Measurements from ENCODE around the gene WNK2. TPM values are rescaled to one million over a fixed set of nuclear protein-coding genes. Genes with fewer than 3 reads are reported as not detected.

The WNK2 gene
- total and polyA plus RNA-seq, 4 donors = 0.13 to 3.7 (median 2.9) TPM

- no peaks in the 10 kb centered on the region for H3K27me3 ChIP-seq (ENCODE audit: control insufficient read depth in 1 of 2, insufficient read depth in 2 of 2, low read length in 1 of 2)
- ATAC-seq (ENCODE audit: low FRiP score) = no peak
- no peak overlapping the region for H3K27ac ChIP-seq (ENCODE audit: low read depth in 1 of 2, low read length in 2 of 2)
- no peaks in the 10 kb centered on the region for H3K36me3 ChIP-seq (ENCODE audit: control insufficient read depth in 1 of 2, insufficient read depth in 2 of 2, low read length in 1 of 2)
- intact Hi-C loops (cut with DNase I) = no loop called here
- no peaks in the 10 kb centered on the region for H3K4me1 ChIP-seq (ENCODE audit: control insufficient read depth in 1 of 2, insufficient read depth in 2 of 2, low read length in 2 of 2)
- no peaks in the 10 kb centered on the region for H3K9me3 ChIP-seq (ENCODE audit: control insufficient read depth, low read length)
- no peak overlapping the region for H3K4me3 ChIP-seq (ENCODE audit: low read length in 2 of 2)
- 94 to 97% methylated on average over 19 to 20 of the region's 20 CpGs for WGBS, 2 donors
- DNase-seq = peak in 1 of 2 donors; percentile 63
Measured at GRCh38 chr9:93259490-93260262, 75.7 kb downstream of the WNK2 start.

DNA sequence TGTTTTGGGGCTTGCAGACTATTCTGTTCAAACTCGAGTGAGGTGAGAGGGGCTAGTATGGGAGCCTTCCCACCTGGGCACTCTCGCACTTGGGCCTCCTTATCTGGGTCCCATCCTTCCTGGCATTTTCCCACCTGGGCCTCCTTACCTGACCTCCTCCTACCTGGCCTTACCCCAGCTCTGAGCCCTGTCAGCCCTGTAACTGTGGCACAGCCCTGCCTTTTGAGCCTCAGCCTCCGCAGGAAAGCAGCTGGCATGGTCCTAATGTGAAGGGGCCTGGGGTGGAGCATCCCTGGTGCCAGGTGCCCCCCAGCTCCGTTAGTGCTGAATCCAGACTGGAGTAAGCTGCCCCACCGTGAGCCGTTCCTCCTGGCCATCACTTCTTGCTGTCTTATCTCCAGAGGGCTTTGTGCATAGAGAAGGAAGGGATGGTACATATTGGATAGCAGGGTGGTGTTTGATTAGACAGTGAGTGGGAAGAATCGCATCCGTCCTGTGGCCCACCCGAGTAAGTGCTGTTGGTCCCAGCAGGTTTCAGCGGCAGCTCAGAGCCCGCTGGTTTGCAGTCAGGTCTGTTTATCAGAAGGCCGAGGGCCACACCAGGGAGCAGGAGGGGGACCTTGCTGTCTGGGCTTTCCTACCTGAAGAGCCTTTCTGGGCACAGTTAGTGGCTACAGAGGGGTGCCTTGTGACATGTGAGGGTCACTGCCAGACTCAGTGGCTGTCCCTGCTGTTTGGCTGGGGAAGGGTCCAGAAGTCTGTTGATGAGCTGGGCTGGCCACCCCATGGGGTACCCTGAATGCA is 76.5 kb downstream of the WNK2 start:
- ATAC-seq (ENCODE audit: low FRiP score) = no peak
- H3K27me3 ChIP-seq (ENCODE audit: control insufficient read depth in 1 of 2, insufficient read depth in 2 of 2, low read length in 1 of 2) = no peaks in the 10 kb centered on the region

GRCh38 chr9:93261281-93261680 is 77.3 kb downstream of the WNK2 start:
- intact Hi-C loops (cut with DNase I) = no loop called here
- Histone ChIP-seq H3K4me1 (ENCODE audit: control insufficient read depth in 1 of 2, insufficient read depth in 2 of 2, low read length in 2 of 2) (no peaks in the 10 kb centered on the region), H3K36me3 (ENCODE audit: control insufficient read depth in 1 of 2, insufficient read depth in 2 of 2, low read length in 1 of 2) (no peaks in the 10 kb centered on the region), H3K9me3 (ENCODE audit: control insufficient read depth, low read length) (no peaks in the 10 kb centered on the region), H3K27me3 (ENCODE audit: control insufficient read depth in 1 of 2, insufficient read depth in 2 of 2, low read length in 1 of 2) (no peaks in the 10 kb centered on the region), H3K4me3 (ENCODE audit: low read length in 2 of 2) (no peak overlapping the region), H3K27ac (ENCODE audit: low read depth in 1 of 2, low read length in 2 of 2) (no peak overlapping the region)
- 94% methylated on average over 10 of the region's 10 CpGs for WGBS, 2 donors
- ATAC-seq (ENCODE audit: low FRiP score) (no peak), DNase-seq (peak in 1 of 2 donors; percentile 40)

More for the DNA sequence above, 76.5 kb downstream of the WNK2 start:
- Histone ChIP-seq H3K4me1 (ENCODE audit: control insufficient read depth in 1 of 2, insufficient read depth in 2 of 2, low read length in 2 of 2) (no peaks in the 10 kb centered on the region), H3K27ac (ENCODE audit: low read depth in 1 of 2, low read length in 2 of 2) (no peak overlapping the region), H3K9me3 (ENCODE audit: control insufficient read depth, low read length) (no peaks in the 10 kb centered on the region), H3K4me3 (ENCODE audit: low read length in 2 of 2) (no peak overlapping the region), H3K36me3 (ENCODE audit: control insufficient read depth in 1 of 2, insufficient read depth in 2 of 2, low read length in 1 of 2) (no peaks in the 10 kb centered on the region)
- peak in 1 of 2 donors; percentile 67 for DNase-seq
- 92 to 94% methylated on average over 12 of the region's 12 CpGs for WGBS, 2 donors
- intact Hi-C loops (cut with DNase I) = no loop called here

GRCh38 chr9:93261735-93262523 is 78.0 kb downstream of the WNK2 start:
- intact Hi-C loops (cut with DNase I) = no loop called here
- 91 to 92% methylated on average over 26 of the region's 26 CpGs for WGBS, 2 donors

DNA sequence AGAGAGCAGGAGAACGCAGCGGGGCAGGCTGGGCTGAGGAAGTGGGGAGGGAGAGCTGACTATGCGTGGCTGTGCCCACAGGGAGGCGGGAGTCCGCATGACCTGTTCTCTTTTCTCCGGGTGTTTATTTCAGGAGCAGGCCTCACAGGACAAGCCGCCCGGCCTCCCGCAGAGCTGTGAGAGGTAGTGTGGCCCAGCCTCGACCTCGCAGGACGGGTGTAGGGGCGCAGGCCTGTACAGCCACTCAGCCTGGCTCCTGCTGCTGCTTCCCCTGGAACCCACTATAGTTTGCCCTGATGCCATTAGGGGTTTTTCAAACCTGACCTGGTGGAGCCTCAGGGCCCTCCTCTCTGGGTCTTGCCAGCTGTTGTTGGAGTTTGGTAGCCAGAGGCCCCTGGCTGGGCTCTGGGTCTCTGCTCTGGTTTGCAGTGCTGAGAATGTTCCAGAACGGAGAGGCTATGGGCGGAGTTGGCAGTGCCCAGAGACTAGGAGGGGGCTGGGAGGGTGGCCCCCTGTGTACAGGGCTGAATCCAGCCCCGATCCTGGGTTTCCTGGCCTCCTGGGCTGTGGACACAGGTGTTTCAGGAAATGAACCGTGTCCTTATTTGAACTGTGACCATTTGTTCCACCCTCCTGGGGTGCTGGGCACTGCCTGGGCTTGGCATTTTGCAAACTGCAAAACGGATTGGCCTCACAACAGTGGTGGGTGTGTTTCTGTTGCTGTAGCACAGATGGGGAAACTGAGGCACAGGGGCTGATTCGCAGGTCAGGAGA is 78.8 kb downstream of the WNK2 start:
- H3K27me3 ChIP-seq (ENCODE audit: control insufficient read depth in 1 of 2, insufficient read depth in 2 of 2, low read length in 1 of 2) = no peaks in the 10 kb centered on the region
- intact Hi-C loops (cut with DNase I) = no loop called here

More at GRCh38 chr9:93261735-93262523, 78.0 kb downstream of the WNK2 start:
- no peaks in the 10 kb centered on the region for H3K36me3 ChIP-seq (ENCODE audit: control insufficient read depth in 1 of 2, insufficient read depth in 2 of 2, low read length in 1 of 2)
- no peak for ATAC-seq (ENCODE audit: low FRiP score)
- H3K4me3 ChIP-seq (ENCODE audit: low read length in 2 of 2) = no peak overlapping the region
- DNase-seq = peak; percentile 44 to 61
- H3K4me1 ChIP-seq (ENCODE audit: control insufficient read depth in 1 of 2, insufficient read depth in 2 of 2, low read length in 2 of 2) = no peaks in the 10 kb centered on the region
- no peaks in the 10 kb centered on the region for H3K27me3 ChIP-seq (ENCODE audit: control insufficient read depth in 1 of 2, insufficient read depth in 2 of 2, low read length in 1 of 2)
- H3K27ac ChIP-seq (ENCODE audit: low read depth in 1 of 2, low read length in 2 of 2) = no peak overlapping the region
- no peaks in the 10 kb centered on the region for H3K9me3 ChIP-seq (ENCODE audit: control insufficient read depth, low read length)

DNA sequence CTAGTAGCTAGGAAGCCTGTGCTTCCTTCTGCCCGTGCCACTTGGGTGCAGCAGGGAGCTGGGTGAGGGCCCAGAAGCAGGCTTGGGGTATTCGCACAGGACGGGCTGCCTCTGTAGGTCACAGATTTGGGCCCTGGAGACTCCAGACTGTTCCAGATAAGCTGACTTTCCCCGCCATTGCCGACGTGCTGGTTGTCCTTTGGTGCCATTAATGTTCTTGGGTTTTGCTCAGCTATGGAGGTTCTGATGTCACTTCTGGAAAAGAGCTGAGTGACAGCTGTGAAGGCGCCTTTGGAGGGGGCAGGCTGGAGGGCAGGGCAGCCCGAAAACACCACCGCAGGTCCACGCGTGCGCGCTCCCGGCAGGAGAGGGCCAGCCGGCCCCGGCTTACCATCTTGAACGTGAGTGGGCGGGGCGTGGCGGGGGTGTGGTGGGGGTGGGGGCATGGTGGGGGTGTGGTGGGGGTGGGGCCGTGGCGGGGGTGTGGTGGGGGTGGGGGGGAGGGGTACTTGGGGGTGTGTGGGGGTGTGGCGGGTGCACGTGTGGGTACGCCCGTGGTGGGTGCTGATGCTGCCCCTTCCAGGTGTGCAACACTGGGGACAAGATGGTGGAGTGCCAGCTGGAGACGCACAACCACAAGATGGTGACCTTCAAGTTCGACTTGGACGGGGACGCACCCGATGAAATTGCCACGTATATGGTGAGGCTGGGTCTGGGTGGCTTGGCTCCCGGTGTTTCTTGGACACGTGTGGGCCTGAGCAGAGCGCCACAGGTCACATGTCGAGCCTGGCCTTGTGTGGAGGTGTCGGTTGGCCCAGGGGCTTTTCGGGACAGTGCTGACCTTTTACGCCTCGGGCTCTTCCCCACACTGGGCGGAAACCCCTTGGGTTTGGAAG is 79.6 kb downstream of the WNK2 start:
- no peak for ATAC-seq (ENCODE audit: low FRiP score)
- intact Hi-C loops (cut with DNase I) = no loop called here
- DNase-seq = peak in 1 of 2 donors; percentile 69
- Histone ChIP-seq H3K4me3 (ENCODE audit: low read length in 2 of 2) (no peak overlapping the region), H3K9me3 (ENCODE audit: control insufficient read depth, low read length) (no peaks in the 10 kb centered on the region), H3K27ac (ENCODE audit: low read depth in 1 of 2, low read length in 2 of 2) (no peak overlapping the region), H3K27me3 (ENCODE audit: control insufficient read depth in 1 of 2, insufficient read depth in 2 of 2, low read length in 1 of 2) (no peaks in the 10 kb centered on the region), H3K36me3 (ENCODE audit: control insufficient read depth in 1 of 2, insufficient read depth in 2 of 2, low read length in 1 of 2) (no peaks in the 10 kb centered on the region), H3K4me1 (ENCODE audit: control insufficient read depth in 1 of 2, insufficient read depth in 2 of 2, low read length in 2 of 2) (no peaks in the 10 kb centered on the region)
- WGBS, 2 donors = 90 to 95% methylated on average over 34 to 40 of the region's 41 CpGs

More for the DNA sequence above, 78.8 kb downstream of the WNK2 start:
- ATAC-seq (ENCODE audit: low FRiP score) (no peak), DNase-seq (peak in 1 of 2 donors; percentile 61)
- H3K27ac ChIP-seq (ENCODE audit: low read depth in 1 of 2, low read length in 2 of 2) = no peak overlapping the region
- 89 to 91% methylated on average over 18 to 19 of the region's 19 CpGs for WGBS, 2 donors
- no peaks in the 10 kb centered on the region for H3K9me3 ChIP-seq (ENCODE audit: control insufficient read depth, low read length)
- no peaks in the 10 kb centered on the region for H3K4me1 ChIP-seq (ENCODE audit: control insufficient read depth in 1 of 2, insufficient read depth in 2 of 2, low read length in 2 of 2)
- H3K4me3 ChIP-seq (ENCODE audit: low read length in 2 of 2) = no peak overlapping the region
- no peaks in the 10 kb centered on the region for H3K36me3 ChIP-seq (ENCODE audit: control insufficient read depth in 1 of 2, insufficient read depth in 2 of 2, low read length in 1 of 2)

DNA sequence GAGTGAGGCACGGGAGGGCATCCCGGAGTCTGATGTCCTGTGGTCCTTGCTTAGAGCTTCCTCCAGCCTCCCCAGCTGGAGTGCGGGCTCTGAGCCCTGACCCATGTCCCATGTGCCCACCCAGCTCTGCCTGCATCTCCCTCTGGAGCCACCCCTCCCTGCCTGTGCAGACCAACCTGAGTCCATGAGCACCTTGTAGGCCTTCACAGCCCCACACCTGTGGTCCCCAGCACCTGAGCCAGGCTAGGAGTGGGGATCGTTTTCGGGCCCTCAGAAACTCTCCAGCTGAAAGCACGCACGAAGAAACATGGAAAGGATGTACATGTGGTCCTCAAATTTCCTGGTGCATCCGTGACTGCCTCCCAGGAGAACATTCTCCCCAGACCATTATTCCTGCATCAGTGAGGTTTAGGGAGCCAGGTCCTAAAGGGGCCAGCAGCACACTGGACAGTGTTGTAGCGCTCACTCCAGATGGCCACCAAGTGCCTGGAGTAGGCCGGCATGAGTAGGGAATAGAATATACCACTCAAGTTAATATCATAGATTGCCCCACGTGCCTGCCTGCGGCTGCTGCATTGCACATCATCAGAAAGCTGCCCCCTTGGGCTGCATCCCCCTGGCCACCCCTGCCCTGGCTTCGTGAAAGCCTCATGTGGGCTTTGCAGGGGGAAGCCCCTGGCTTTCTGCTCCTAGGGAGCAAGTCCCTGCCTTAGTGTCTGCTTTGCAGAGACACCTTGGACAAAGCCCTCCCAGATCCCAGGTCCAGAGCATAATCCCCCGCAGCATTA is 80.6 kb downstream of the WNK2 start:
- ATAC-seq (ENCODE audit: low FRiP score) (no peak), DNase-seq (peak in 1 of 2 donors; percentile 66)
- H3K4me1 ChIP-seq (ENCODE audit: control insufficient read depth in 1 of 2, insufficient read depth in 2 of 2, low read length in 2 of 2) = no peaks in the 10 kb centered on the region
- no peak overlapping the region for H3K27ac ChIP-seq (ENCODE audit: low read depth in 1 of 2, low read length in 2 of 2)
- 90 to 92% methylated on average over 14 of the region's 14 CpGs for WGBS, 2 donors
- H3K36me3 ChIP-seq (ENCODE audit: control insufficient read depth in 1 of 2, insufficient read depth in 2 of 2, low read length in 1 of 2) = no peaks in the 10 kb centered on the region
- H3K4me3 ChIP-seq (ENCODE audit: low read length in 2 of 2) = no peak overlapping the region
- intact Hi-C loops (cut with DNase I) = no loop called here
- H3K27me3 ChIP-seq (ENCODE audit: control insufficient read depth in 1 of 2, insufficient read depth in 2 of 2, low read length in 1 of 2) = no peaks in the 10 kb centered on the region
- H3K9me3 ChIP-seq (ENCODE audit: control insufficient read depth, low read length) = no peaks in the 10 kb centered on the region
